ENCODE results near the gene DUSP5.
"Not testable (repeated sequence)": the region's sequence is repeated elsewhere in the genome, so short reads cannot be mapped to it uniquely, and the experiment has no call there.

The DUSP5 gene

GRCh38 chr10:110523736-110524135, 26.0 kb downstream of the DUSP5 start:
- no peak for DNase-seq

DNA sequence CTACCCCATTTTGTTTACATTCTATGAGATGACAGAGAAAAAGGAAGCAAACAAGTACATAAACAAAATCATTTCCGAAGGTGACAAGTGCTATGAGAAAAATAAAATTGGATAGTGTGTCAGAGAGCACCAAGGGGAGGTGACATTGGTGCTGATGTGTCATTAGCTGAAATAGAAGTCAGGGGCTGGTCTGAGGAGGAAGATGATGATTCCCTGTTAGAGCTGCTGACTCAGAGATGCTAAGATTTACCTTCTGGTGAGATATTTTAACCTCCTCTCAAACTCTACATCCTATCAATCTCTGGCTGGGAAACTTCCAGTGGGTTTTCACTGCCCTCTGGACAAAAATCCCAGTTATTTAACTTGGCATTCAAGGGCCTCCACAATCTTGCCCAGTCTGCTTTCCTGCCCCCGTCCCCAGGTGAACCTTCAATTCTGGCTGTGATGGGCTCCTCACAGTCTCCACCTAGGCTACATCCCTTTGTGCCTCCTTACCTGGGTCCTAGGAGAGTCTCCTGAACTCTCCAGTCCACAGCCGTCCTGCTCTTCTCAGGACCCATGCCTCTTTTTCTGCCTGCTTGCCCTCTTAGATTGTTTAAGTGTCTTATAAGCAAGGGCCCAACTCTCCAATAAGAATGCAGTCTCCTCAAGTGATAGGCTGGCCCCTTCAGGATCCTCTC, 26.6 kb downstream of the DUSP5 start:
- no peak for DNase-seq

GRCh38 chr10:110524859-110525232, 27.1 kb downstream of the DUSP5 start:
- no peak for DNase-seq

- no peak for DNase-seq
Measured at GRCh38 chr10:110525349-110526260, 27.9 kb downstream of the DUSP5 start.

DNA sequence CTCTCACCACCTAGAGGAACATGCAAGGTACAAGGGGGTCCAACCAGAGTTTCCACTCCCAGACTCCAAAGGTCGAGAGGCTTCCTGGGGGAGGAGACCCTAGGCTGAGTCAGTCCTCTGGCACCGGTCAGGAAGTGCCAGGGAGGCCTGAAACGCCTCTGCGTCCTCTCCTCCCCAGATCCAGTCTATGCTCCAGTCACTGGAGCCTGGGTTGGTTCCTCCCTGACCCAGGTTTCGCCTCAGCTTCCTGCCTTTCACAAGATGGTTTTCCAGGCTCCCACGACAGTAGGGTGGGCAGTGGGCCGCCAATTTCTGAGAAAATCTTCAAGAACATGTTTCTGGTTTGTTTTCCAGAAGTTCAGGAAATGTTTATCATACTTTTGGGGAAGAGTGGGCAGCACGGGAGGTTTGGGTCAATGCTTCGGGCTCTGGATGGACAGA, 30.0 kb downstream of the DUSP5 start:
- DNase-seq = no peak

DNA sequence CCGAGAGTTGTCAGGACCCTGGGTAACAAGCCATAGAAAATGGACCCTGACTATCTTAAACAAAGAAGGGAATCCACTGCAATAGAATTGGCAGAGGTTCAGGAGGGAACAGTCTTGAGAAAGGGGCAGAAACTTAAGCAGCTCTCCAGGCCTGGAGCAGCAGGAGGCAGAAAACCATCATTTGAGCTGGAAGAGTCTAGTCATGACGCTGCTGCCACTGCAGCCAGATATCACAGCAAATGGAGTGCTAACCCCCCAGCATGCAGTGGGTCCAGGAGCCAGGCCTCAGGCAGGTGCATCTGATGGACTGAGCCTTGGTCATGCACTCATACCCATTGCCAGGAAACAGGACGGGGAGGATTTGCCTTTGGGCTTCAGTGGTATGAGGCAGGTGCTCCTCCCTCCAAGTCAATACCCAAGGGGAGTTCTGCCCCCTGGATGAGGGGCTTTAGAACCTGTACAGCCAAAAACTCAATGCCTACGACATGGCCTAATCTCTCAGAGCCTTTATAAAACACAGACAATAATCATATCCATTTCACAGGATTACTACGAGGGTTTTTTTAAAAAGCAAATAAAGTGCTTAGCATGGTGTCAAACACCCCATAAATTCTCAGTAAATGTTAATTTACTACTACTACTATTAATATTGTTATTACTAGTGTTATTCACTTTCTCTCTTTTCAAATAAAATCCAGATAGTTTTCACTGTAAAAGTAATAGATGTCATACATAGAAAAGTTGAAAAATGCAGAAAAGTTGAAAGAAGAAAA, 30.7 kb downstream of the DUSP5 start:
- DNase-seq = no peak

DNA sequence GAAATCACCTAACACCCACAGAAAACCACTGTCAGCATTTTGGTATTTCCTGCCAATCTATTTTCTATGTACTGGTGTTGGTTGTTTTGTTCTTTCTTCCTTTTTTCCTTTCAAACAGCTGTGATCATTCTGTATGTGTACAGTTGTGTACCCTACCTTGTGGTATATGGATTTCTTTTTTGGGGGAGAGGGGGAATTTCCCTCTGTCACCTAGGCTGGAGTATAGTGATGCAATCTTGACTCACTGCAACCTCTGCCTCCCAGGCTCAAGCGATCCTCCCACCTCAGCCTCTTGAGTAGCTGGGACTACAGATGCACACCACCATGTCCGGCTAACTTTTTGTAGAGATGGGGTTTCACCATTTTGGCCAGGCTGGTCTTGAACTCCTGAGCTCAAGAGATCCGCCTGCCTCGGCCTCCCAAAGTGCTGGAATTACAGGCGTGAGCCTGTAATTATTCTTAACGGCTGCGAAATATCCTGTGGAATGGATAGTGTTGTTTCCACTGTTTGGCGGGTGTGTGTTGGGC, 31.4 kb downstream of the DUSP5 start:
- DNase-seq = not testable (repeated sequence)

GRCh38 chr10:110529596-110530011, 31.9 kb downstream of the DUSP5 start:
- DNase-seq = no peak

DNA sequence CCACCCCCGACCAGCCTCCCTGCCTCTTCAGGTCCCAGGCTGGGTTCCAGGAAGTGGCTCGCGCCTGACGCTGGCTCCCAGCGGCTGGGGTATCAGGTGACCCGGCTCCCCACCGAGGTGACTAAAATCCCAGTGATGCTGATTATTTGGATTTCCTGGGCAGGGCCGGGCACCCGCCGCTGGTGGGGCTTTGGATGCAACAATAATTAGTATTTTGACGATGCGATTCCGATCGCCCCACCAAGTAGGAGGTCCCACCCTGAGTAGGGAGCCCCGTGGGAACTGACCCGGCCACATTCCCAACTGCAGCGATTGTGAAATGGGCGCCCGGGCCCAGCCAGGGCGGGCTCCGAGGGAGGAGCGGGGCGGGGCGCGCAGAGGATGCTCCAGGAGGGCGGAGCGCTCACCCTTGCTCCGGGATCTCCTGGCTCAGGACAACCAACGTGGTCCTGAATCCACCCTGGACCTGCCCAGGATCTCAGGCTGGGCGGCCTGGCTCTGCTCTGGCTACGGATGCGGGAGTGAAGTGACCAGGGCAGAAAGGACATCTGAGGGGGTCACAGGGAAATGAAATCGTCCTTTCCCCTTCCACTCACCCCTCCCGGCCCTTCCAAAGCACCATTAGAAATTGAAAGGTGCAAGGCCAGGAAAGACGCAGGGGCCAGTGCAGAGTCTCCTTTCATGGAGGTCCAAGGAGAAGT, 32.6 kb downstream of the DUSP5 start:
- no peak for DNase-seq

- no peak for DNase-seq
Measured at GRCh38 chr10:110531687-110532086, 34.0 kb downstream of the DUSP5 start.

DNA sequence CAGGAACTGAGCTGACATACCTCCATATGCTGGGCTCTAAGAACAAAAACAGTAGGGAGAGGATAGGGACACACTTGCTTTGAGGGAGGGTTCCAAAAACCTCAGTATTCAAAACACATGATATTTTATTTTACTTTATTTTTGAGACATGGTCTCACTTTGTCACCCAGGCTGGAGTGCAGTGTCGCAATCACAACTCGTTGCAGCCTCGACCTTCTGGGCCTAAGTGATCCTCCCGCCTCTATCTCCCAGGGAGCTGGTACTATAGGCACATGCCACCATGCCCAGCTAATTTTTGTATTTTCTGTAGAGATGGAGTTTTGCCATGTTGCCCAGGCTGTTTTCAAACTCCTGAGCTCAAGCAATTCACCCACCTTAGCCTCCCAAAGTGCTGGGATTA, 34.9 kb downstream of the DUSP5 start:
- not testable (repeated sequence) for DNase-seq

- no peak for DNase-seq
Measured at GRCh38 chr10:110533149-110533548, 35.4 kb downstream of the DUSP5 start.

DNA sequence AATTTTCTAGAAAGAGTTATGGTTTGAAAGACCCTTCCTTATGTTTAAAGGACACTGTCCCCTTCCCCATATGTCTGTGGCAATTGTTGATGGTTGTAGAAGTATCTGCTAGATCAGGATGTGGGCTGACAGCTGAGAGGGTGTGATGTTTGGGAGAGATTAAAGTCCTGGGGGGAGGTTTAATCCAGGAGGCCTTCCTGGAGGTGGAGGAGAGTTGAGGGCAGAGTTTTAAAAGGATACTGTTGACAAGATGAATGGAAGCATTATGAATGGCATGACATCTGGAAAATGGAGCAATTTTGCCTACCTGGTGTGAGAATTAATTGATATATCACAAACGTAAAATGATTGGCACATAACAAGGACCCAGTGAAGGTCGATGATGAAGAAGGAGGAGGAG, 36.9 kb downstream of the DUSP5 start:
- DNase-seq = no peak

GRCh38 chr10:110535958-110536891, 38.5 kb downstream of the DUSP5 start:
- DNase-seq = no peak

DNA sequence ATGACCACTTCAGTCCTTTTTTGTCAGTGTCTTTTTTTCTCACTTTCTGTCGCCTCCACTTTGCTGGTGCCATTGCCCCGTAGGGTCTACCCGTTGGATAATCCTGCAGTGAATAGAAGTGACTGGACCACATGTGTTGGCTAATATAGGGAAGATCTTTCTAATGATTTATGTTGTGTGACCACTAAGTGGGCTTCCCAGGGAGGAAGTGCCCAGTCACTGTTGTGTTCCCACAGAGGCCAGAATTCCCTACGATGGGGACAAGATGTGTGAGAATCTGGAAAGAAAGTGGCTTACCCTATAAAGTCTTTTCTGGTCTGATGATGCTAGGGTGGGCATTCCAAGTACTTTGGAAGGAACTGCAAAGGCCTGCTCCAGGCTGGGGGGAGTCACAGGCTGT, 41.4 kb downstream of the DUSP5 start:
- DNase-seq = no peak

- peak; percentile 81 for DNase-seq
Measured at GRCh38 chr10:110540031-110540430, 42.3 kb downstream of the DUSP5 start.

- no peak for DNase-seq
Measured at GRCh38 chr10:110544958-110545537, 47.3 kb downstream of the DUSP5 start.

- no peak for DNase-seq
Measured at GRCh38 chr10:110546077-110546476, 48.4 kb downstream of the DUSP5 start.

DNA sequence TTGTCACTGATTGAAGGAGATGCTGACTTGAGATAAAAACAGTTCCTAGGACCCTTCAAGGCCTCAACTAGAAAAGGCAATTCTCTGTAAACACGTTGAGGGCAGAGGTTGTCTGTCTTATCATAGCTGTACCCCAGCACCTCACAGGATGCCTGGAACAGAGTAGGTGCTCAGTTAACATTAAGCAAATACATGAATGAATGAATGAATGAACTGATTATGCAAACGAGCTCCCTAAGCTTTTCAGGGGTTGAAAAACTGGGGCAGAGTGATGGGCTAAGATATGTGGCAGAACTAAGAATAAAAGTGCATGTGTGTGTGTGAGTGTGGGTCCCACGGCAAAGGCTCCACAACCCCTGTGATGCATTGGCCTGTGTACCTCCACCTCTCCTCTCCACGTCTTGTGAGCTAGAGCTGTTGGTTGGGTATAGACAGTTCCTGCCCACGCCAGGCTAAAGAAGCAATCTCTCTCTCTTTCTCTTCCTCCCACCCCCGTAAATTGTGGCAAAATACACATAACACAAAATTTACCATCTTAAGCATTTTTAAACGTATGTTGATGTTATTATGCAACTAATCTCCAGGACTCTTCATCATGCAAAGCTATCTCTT, 48.9 kb downstream of the DUSP5 start:
- DNase-seq = no peak

- DNase-seq = peak; percentile 71
Measured at GRCh38 chr10:110547139-110547761, 49.5 kb downstream of the DUSP5 start.
